Activated naive CD8-positive, alpha-beta T cell treated with anti-CD3 and anti-CD28 coated beads, Interleukin-2, amount 10 ng/mL, durations not matched to agents 7 days and 5 days (primary cell): ENCODE results near the gene ARF4. TPM values are rescaled to one million over a fixed set of nuclear protein-coding genes. Genes with fewer than 3 reads are reported as not detected.

Source experiments
- ATAC-seq: fragments of 150-1000 bp; cut with Tn5 transposase; one replicate; pipeline ENCODE4 v1.10.0; 2021; ENCODE audit warnings: low read depth, moderate library complexity
- POLR2A ChIA-PET: fragments of 350-600 bp; sonication (Branson Sonifier 250); formaldehyde crosslinking; loops from one replicate; lab custom pipeline; 2021; ENCODE audit warnings: antibody characterized with exemption; lab: Charles Lee
- DNase-seq: peaks from one replicate; pipeline ENCODE4 v3.0.0; 2021
- H3K27ac Mint-ChIP-seq: one replicate; pipeline ENCODE4 v1.8.0; 2022; ENCODE audit warnings: mild to moderate bottlenecking, mixed read lengths
- H3K27me3 Mint-ChIP-seq: one replicate; pipeline ENCODE4 v1.8.0; 2022; ENCODE audit warnings: mild to moderate bottlenecking, moderate library complexity, mixed read lengths
- H3K36me3 Mint-ChIP-seq: one replicate; pipeline ENCODE4 v1.8.0; 2021; ENCODE audit warnings: mild to moderate bottlenecking, mixed read lengths
- H3K4me1 Mint-ChIP-seq: one replicate; pipeline ENCODE4 v1.8.0; 2021; ENCODE audit warnings: mixed read lengths
- H3K4me3 Mint-ChIP-seq: one replicate; pipeline ENCODE4 v1.8.0; 2022; ENCODE audit warnings: mild to moderate bottlenecking, moderate library complexity, mixed read lengths
- H3K9me3 Mint-ChIP-seq: one replicate; pipeline ENCODE4 v1.8.0; 2021; ENCODE audit warnings: mixed read lengths
- total RNA-seq, 2 experiments: library from RNA; stranded (reverse); gene quantifications; one replicate each; pipeline ENCODE4 v1.2.3, GENCODE V29; 2021

The ARF4 gene
- total RNA-seq, 2 experiments from 2014 or later: 46.1 to 46.3 TPM

DNA sequence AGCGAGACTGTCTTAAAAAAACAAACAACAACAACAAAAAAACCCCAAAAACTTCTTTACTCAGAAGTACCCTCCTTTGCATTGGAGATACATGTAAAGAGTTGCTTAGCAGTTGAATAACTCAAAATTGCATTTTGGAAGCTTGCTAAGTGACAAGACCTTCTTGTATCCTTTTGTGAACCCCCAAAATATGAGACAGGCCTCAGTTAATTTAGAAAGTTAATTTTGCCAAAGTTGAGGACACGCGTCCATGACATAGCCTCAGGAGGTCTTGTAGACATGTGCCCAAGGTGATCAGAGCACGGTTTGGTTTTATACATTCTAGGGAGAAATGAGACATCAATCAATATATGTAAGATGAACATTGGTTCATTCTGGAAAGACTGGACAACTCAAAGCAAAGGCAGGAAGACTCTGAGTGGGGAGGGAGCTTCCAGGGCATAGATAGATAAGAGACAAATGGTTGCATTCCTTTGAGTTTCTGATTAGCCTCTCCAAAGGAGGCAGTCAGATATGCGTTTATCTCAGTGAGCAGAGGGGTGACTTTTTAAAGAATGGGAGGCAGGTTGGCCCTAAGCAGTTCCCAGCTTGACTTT lies 1.7 kb upstream of the ARF4 start:
- H3K9me3 Mint-ChIP-seq: no peaks in the 10 kb centered on the region
- H3K27me3 Mint-ChIP-seq: no peaks in the 10 kb centered on the region
- H3K4me3 Mint-ChIP-seq: peak overlapping the region; percentile 92
- H3K4me1 Mint-ChIP-seq: peaks cover 25% of the 10 kb centered on the region
- DNase-seq (no peak), ATAC-seq (no peak)
- POLR2A ChIA-PET: interaction anchor here (0.6 to 3.8 kb wide), 3 partner anchors 42 to 94 kb away, joined by 3 to 55 read pairs (median 10); partner anchors contain the start of genes DENND6A and PDE12
- peaks cover 14% of the 10 kb centered on the region for H3K36me3 Mint-ChIP-seq
- peak overlapping the region; percentile 99 for H3K27ac Mint-ChIP-seq

- peak; percentile 72 for DNase-seq
- POLR2A ChIA-PET: interaction anchor here (0.6 to 3.8 kb wide), 12 partner anchors 16 to 840 kb away, joined by 3 to 55 read pairs (median 5); partner anchors contain the start of genes APPL1, DENND6A, PDE12 and SLMAP
- H3K9me3 Mint-ChIP-seq: no peaks in the 10 kb centered on the region
- H3K4me3 Mint-ChIP-seq: peak overlapping the region; percentile 92
- peak overlapping the region; percentile 99 for H3K27ac Mint-ChIP-seq
- H3K36me3 Mint-ChIP-seq: peaks cover 12% of the 10 kb centered on the region
- H3K27me3 Mint-ChIP-seq: no peaks in the 10 kb centered on the region
- H3K4me1 Mint-ChIP-seq: peaks cover 27% of the 10 kb centered on the region
- ATAC-seq: peak; percentile 2
Observed at GRCh38 chr3:57596495-57597126, 533 bp downstream of the ARF4 start.

DNA sequence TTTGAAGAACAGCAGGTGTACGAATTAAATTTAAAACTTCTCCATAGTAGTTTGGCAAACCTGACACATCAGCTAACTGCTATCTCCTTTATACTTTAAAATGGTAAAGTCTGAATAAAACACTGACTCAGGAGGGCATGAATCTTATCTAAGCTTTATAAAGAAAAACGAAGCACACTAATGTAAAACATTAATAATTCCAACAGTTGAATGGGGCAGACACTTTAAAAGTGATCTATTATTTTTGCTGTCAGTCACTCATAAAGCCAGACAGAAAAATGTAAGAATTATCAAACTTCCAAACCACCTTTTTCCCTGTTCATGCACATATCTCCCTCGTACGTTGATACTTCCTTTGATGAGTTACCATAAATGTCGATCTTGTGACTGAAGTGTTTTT lies 2.6 kb downstream of the ARF4 start:
- Mint-ChIP-seq H3K4me3 (peak overlapping the region; percentile 92), H3K4me1 (peaks cover 28% of the 10 kb centered on the region), H3K36me3 (peaks cover 11% of the 10 kb centered on the region), H3K9me3 (no peaks in the 10 kb centered on the region), H3K27me3 (no peaks in the 10 kb centered on the region), H3K27ac (no peak overlapping the region)
- POLR2A ChIA-PET: interaction anchor here (0.6 kb wide), 1 partner anchor 27 kb away, joined by 7 read pairs; no protein-coding TSS in a partner anchor
- no peak for ATAC-seq
- DNase-seq: no peak

GRCh38 chr3:57594144-57594543 lies 3.0 kb downstream of the ARF4 start:
- no peak for DNase-seq
- Mint-ChIP-seq H3K4me3 (peak overlapping the region; percentile 38), H3K4me1 (peaks cover 25% of the 10 kb centered on the region), H3K36me3 (peaks cover 11% of the 10 kb centered on the region), H3K27me3 (no peaks in the 10 kb centered on the region), H3K9me3 (no peaks in the 10 kb centered on the region), H3K27ac (no peak overlapping the region)
- ATAC-seq: no peak
- POLR2A ChIA-PET: interaction anchor here (0.6 kb wide), 1 partner anchor 26 kb away, joined by 7 read pairs; no protein-coding TSS in a partner anchor

GRCh38 chr3:57592306-57592705 lies 4.8 kb downstream of the ARF4 start:
- H3K27me3 Mint-ChIP-seq: no peaks in the 10 kb centered on the region
- H3K4me1 Mint-ChIP-seq: peaks cover 20% of the 10 kb centered on the region
- H3K27ac Mint-ChIP-seq: no peak overlapping the region
- POLR2A ChIA-PET: interaction anchor here (1.3 kb wide), 1 partner anchor 36 kb away, joined by 3 read pairs; the partner anchor contains the start of gene PDE12
- peaks cover 13% of the 10 kb centered on the region for H3K36me3 Mint-ChIP-seq
- no peak overlapping the region for H3K4me3 Mint-ChIP-seq
- H3K9me3 Mint-ChIP-seq: no peaks in the 10 kb centered on the region
- no peak for DNase-seq
- ATAC-seq: no peak

GRCh38 chr3:57587905-57588304 lies 9.2 kb downstream of the ARF4 start:
- no peak for DNase-seq
- Mint-ChIP-seq H3K36me3 (peaks cover 13% of the 10 kb centered on the region), H3K9me3 (no peaks in the 10 kb centered on the region), H3K27me3 (no peaks in the 10 kb centered on the region), H3K27ac (no peak overlapping the region), H3K4me3 (no peak overlapping the region), H3K4me1 (peaks cover 6% of the 10 kb centered on the region)
- POLR2A ChIA-PET: no interaction called here
- ATAC-seq: no peak

DNA sequence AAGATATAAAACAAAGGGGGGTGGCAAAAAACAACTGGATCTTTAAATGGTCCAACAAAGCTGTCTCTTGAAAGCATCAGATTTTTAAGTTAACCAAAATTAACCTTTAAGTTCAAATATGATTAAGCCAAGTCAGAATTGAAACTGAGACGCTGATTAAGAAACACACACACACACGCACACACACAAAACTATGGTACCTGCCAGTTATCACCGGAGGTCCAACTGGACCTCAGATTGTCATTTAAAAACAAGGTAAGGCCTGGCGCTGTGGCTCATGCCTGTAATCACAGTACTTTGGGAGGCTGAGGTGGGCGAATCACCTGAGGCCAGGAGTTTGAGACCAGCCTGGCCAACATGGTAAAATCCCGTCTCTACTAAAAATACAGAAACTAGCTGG lies 10.4 kb downstream of the ARF4 start:
- Mint-ChIP-seq H3K27me3 (no peaks in the 10 kb centered on the region), H3K4me1 (peaks cover 6% of the 10 kb centered on the region), H3K36me3 (peaks cover 14% of the 10 kb centered on the region), H3K9me3 (no peaks in the 10 kb centered on the region), H3K27ac (no peak overlapping the region), H3K4me3 (no peak overlapping the region)
- no peak for DNase-seq
- POLR2A ChIA-PET: no interaction called here
- no peak for ATAC-seq

DNA sequence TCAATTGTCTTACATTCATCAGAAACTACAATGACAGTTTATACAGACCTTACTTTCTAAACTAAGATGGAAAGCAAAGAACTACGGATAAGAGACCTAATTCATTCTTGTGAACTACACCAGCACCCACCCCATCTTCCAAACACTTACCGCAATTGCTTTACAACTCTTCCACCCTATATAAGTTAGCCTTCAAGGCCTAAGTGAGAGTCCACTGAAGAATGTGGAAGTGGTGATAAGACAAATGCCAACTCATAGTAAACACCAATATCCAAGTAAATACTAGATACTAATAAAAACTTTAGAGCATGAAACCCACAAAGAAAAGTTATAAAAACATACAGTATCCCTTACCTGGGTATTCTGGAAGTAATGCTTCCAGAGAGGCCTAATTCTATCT lies 13.6 kb downstream of the ARF4 start:
- Mint-ChIP-seq H3K36me3 (peaks cover 19% of the 10 kb centered on the region), H3K27ac (no peak overlapping the region), H3K4me1 (peaks cover 4% of the 10 kb centered on the region), H3K27me3 (no peaks in the 10 kb centered on the region), H3K9me3 (no peaks in the 10 kb centered on the region), H3K4me3 (no peak overlapping the region)
- POLR2A ChIA-PET: interaction anchor here (0.5 kb wide), 1 partner anchor 880 kb away, joined by 3 read pairs; no protein-coding TSS in a partner anchor
- no peak for DNase-seq
- no peak for ATAC-seq

GRCh38 chr3:57582474-57583168 lies 14.5 kb downstream of the ARF4 start:
- no peaks in the 10 kb centered on the region for H3K9me3 Mint-ChIP-seq
- no peak overlapping the region for H3K27ac Mint-ChIP-seq
- no peak overlapping the region for H3K4me3 Mint-ChIP-seq
- DNase-seq: no peak
- H3K27me3 Mint-ChIP-seq: no peaks in the 10 kb centered on the region
- H3K36me3 Mint-ChIP-seq: peaks cover 21% of the 10 kb centered on the region
- peak; percentile 39 for ATAC-seq
- POLR2A ChIA-PET: no interaction called here
- peaks cover 4% of the 10 kb centered on the region for H3K4me1 Mint-ChIP-seq

DNA sequence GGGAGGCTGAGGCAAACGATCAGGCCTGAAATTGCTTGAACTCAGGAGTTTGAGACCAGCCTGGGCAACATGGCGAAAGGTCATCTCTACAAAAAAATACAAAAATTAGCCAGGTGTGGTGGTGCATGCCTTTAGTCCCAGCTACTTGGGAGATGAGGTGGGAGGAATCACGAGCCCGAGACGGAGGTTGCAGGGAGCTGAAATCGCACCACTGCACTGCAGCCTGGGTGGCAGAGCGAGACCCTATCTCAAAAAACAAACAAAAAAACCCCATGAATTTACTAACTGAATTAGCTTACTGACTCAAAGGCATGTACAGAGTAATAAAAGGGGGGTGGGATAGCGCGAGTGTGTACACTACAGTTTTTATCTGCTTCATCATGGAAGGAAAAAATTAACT lies 19.3 kb downstream of the ARF4 start:
- Mint-ChIP-seq H3K36me3 (peaks cover 31% of the 10 kb centered on the region), H3K27me3 (no peaks in the 10 kb centered on the region), H3K4me1 (peaks cover 6% of the 10 kb centered on the region), H3K9me3 (no peaks in the 10 kb centered on the region), H3K27ac (no peak overlapping the region), H3K4me3 (no peak overlapping the region)
- POLR2A ChIA-PET: interaction anchor here (0.6 kb wide), 1 partner anchor 19 kb away, joined by 3 read pairs; no protein-coding TSS in a partner anchor
- ATAC-seq (no peak), DNase-seq (no peak)

- H3K27ac Mint-ChIP-seq: no peak overlapping the region
- ATAC-seq (no peak), DNase-seq (no peak)
- peaks cover 6% of the 10 kb centered on the region for H3K4me1 Mint-ChIP-seq
- H3K9me3 Mint-ChIP-seq: no peaks in the 10 kb centered on the region
- no peak overlapping the region for H3K4me3 Mint-ChIP-seq
- peaks cover 32% of the 10 kb centered on the region for H3K36me3 Mint-ChIP-seq
- POLR2A ChIA-PET: no interaction called here
- H3K27me3 Mint-ChIP-seq: no peaks in the 10 kb centered on the region
Observed at GRCh38 chr3:57575966-57576626, 21.0 kb downstream of the ARF4 start.

GRCh38 chr3:57572096-57572495 lies 25.0 kb downstream of the ARF4 start:
- ATAC-seq (no peak), DNase-seq (no peak)
- no peaks in the 10 kb centered on the region for H3K9me3 Mint-ChIP-seq
- H3K27ac Mint-ChIP-seq: no peak overlapping the region
- H3K4me1 Mint-ChIP-seq: peaks cover 4% of the 10 kb centered on the region
- peaks cover 25% of the 10 kb centered on the region for H3K36me3 Mint-ChIP-seq
- no peaks in the 10 kb centered on the region for H3K27me3 Mint-ChIP-seq
- H3K4me3 Mint-ChIP-seq: no peak overlapping the region
- POLR2A ChIA-PET: no interaction called here

DNA sequence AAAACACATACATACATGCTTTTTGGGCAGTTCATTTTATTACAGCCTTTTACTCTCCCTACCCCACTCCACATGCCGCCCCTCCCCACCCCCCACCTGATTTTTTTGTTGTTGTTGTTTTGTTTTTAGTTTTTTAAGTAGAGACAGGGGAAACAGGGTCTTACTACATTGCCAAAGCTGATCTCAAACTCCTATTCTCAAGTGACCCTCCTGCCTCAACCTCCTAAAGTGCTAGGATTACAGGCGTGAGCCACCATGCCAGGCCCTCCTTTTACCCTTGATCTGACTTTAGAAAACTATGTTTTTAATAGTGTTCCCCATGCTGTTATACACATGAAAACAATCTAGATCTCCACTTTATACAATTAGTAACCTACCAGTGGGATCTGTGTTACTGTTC lies 26.3 kb downstream of the ARF4 start:
- ATAC-seq (no peak), DNase-seq (no peak)
- POLR2A ChIA-PET: no interaction called here
- Mint-ChIP-seq H3K4me3 (no peak overlapping the region), H3K27me3 (no peaks in the 10 kb centered on the region), H3K4me1 (no peaks in the 10 kb centered on the region), H3K9me3 (no peaks in the 10 kb centered on the region), H3K36me3 (peaks cover 24% of the 10 kb centered on the region), H3K27ac (no peak overlapping the region)
